ENCODE measurements around the gene SDR39U1.

DNA sequence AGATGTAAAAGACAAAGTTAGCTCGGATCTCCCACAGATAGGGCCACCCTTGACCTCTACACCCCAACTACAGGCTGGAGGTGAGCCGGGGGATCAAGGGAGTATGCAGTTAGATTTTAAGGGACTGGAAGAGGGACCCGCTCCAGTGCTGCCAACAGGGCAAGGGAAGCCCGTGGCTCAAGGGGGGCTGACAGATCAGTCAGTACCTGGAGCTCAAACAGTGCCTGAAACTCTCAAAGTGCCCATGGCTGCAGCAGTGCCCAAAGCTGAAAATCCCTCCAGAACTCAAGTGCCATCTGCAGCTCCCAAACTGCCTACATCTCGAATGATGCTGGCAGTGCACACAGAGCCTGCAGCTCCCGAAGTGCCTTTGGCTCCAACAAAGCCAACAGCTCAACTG is 33.4 kb downstream of the SDR39U1 start:
- TF ChIP-seq, protein P1, sequence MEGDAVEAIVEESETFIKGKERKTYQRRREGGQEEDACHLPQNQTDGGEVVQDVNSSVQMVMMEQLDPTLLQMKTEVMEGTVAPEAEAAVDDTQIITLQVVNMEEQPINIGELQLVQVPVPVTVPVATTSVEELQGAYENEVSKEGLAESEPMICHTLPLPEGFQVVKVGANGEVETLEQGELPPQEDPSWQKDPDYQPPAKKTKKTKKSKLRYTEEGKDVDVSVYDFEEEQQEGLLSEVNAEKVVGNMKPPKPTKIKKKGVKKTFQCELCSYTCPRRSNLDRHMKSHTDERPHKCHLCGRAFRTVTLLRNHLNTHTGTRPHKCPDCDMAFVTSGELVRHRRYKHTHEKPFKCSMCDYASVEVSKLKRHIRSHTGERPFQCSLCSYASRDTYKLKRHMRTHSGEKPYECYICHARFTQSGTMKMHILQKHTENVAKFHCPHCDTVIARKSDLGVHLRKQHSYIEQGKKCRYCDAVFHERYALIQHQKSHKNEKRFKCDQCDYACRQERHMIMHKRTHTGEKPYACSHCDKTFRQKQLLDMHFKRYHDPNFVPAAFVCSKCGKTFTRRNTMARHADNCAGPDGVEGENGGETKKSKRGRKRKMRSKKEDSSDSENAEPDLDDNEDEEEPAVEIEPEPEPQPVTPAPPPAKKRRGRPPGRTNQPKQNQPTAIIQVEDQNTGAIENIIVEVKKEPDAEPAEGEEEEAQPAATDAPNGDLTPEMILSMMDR (IDR thresholded peaks at IDR 0.05; ENCODE audit: insufficient read depth, low read length): no peak
- TF ChIP-seq SPI1 (IDR thresholded peaks at IDR 0.05; ENCODE audit: borderline replicate concordance, low read depth): no peak

All from HL-60 (cell line).